ENCODE results near the gene GBA3. TPM values are rescaled to one million over a fixed set of nuclear protein-coding genes. Genes with fewer than 3 reads are reported as not detected.

GBA3 gene
- total RNA-seq, 2 experiments from 2014 or later, result not detected

DNA sequence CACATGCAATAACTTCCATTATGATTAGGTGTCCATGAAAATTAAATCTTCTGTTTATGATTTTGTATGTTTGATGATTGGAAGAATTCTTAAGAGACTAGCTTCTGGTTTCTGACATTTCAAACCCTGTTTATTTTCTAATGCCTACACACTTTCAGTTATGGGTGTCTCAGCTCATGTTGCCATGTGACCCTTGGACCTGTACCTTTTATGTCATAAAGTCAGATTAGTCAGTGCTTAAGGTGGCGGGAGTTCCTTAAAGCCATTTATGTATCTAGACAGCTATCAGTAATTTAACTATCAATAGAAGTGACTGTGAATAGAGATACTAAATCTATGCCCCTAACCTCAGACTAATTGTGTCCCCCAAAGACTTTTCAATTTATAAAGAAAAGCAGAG lies 155.6 kb downstream of the GBA3 start:
- ChIA-PET CTCF (interaction anchor here (0.9 kb wide), 1 partner anchor 11 kb away, joined by 3 read pairs; no protein-coding TSS in a partner anchor), POLR2A (no interaction called here)
- H3K36me3 Mint-ChIP-seq (ENCODE audit: low read depth), result no peaks in the 10 kb centered on the region
- no peak overlapping the region for H3K27ac Mint-ChIP-seq
- DNase-seq, result no peak
- H3K9me3 Mint-ChIP-seq, result no peaks in the 10 kb centered on the region
- no peaks in the 10 kb centered on the region for H3K4me1 Mint-ChIP-seq
- H3K27me3 Mint-ChIP-seq, result no peaks in the 10 kb centered on the region
- H3K4me3 Mint-ChIP-seq, result no peak overlapping the region

DNA sequence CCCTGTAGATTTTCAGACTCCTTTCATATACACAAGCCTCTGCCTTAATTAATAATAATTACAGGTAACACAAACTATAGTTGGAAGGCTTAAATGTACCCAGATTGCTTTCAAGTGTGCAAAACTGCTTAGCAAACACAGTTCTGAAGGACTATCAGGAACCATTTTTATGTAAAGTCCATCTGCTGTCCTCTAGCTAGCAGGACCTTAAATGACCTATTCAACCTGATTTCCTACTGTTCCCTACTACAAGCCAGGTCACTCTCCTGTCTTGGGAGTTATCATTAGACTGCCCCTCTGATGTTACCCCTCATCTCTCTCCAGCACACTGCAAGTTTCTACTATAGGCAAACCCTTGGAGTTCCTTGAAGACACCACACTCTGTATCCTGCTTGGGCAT lies 157.3 kb downstream of the GBA3 start:
- CTCF ChIA-PET, result no interaction called here
- no peaks in the 10 kb centered on the region for H3K4me1 Mint-ChIP-seq
- H3K36me3 Mint-ChIP-seq (ENCODE audit: low read depth), result no peaks in the 10 kb centered on the region
- POLR2A ChIA-PET, result no interaction called here
- no peak overlapping the region for H3K4me3 Mint-ChIP-seq
- DNase-seq, result no peak
- no peaks in the 10 kb centered on the region for H3K9me3 Mint-ChIP-seq
- no peaks in the 10 kb centered on the region for H3K27me3 Mint-ChIP-seq
- no peak overlapping the region for H3K27ac Mint-ChIP-seq

DNA sequence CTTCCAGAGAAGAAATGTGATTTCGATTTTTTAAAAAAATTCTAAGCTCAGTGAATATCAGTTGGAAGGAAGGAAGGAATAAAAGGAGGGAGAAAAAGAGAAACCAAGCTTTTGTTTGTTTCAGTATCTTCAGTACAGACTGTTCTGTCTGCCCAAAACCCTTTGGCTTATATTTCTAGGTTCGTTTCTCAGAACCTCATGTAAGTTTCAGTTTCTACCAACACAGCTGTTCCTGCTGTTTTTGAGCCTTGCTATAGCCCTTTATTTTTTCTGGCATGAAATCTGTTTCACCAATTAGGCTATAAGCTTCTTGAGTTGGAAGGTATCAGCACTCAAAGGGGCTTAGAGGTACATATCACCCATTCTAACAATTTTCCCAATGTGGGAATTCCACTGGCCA lies 157.9 kb downstream of the GBA3 start:
- Mint-ChIP-seq H3K9me3 (no peaks in the 10 kb centered on the region), H3K4me3 (no peak overlapping the region), H3K27me3 (no peaks in the 10 kb centered on the region), H3K27ac (no peak overlapping the region), H3K4me1 (no peaks in the 10 kb centered on the region), H3K36me3 (ENCODE audit: low read depth) (no peaks in the 10 kb centered on the region)
- no peak for DNase-seq
- ChIA-PET POLR2A (no interaction called here), CTCF (no interaction called here)

DNA sequence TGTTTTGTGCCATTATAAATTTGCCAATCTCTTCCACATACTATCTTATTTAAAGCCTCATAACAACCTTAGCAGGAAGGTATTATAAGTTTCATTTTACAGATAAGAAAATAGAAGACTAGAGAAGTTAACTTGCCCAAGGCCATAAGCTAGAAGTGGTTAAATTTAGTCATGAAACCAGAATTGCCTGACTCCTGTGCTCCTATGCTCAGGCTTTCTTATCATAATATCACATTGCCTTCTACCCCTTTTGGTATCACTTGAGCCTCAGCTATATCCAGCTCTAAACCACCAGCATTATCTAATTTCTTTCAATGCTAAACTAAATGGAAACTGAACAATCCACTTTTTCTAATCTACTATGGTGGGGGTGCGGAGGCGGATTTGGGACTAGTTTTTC lies 164.7 kb downstream of the GBA3 start:
- Mint-ChIP-seq H3K4me3 (no peak overlapping the region), H3K27me3 (no peaks in the 10 kb centered on the region), H3K27ac (no peak overlapping the region), H3K4me1 (no peaks in the 10 kb centered on the region), H3K36me3 (ENCODE audit: low read depth) (no peaks in the 10 kb centered on the region), H3K9me3 (no peaks in the 10 kb centered on the region)
- ChIA-PET POLR2A (no interaction called here), CTCF (no interaction called here)
- DNase-seq, result no peak

DNA sequence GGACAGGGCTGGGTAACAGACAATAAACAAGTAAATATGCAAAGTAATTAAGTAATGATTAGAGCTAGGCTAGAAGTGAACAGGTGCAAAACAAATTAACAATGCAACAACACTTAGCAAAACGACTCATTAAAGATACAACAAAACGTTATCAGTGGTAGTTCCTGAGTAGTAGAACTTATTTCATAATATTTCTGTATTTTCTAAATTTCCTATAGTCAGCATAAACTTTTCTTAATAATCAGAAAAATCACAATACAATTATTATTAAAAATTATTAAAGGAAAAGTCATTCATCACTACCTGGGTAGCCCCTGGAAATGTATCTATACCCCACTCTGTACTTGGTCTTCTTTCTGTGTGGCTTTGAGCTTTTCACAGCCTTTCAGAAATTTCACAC lies 166.6 kb downstream of the GBA3 start:
- Mint-ChIP-seq H3K27me3 (no peaks in the 10 kb centered on the region), H3K9me3 (no peaks in the 10 kb centered on the region), H3K27ac (no peak overlapping the region), H3K36me3 (ENCODE audit: low read depth) (no peaks in the 10 kb centered on the region), H3K4me1 (no peaks in the 10 kb centered on the region), H3K4me3 (no peak overlapping the region)
- ChIA-PET POLR2A (no interaction called here), CTCF (interaction anchor here (1.0 kb wide), 1 partner anchor 11 kb away, joined by 3 read pairs; no protein-coding TSS in a partner anchor)
- no peak for DNase-seq

Other genes starting within 250 kb of the GBA3 start
- 1 to 10 TPM; 2.6 to 3.2 TPM for gene ADGRA3, start 176.9 kb upstream of the GBA3 start, total RNA-seq